ENCODE data around the gene XPC. TPM values are rescaled to one million over a fixed set of nuclear protein-coding genes. Genes with fewer than 3 reads are reported as not detected.

Gene XPC
- total and polyA plus RNA-seq, 2 of the 8 experiments (the other 6 are each of a cell fraction or from before 2014, with no cell fraction given), result 8.8 to 27.3 TPM

GRCh38 chr3:14129296-14129695, 49.1 kb downstream of the XPC start:
- CTCF ChIA-PET (ENCODE audit: partially characterized antibody), result interaction anchor here (1.0 kb wide), 1 partner anchor 13 kb away, joined by 3 read pairs; no protein-coding TSS in a partner anchor
- 96% methylated on average over 6 of the region's 6 CpGs; no CpG with 5 or more reads in 1 of the 2 experiments for WGBS, 2 experiments (ENCODE audit: extremely low coverage in 1 of 2, insufficient coverage in 1 of 2, insufficient read length in 1 of 2, insufficient replicate concordance in 2 of 2, low coverage in 1 of 2, low lambda C conversion rate in 2 of 2, missing lambda C conversion rate in 1 of 2)
- H3K79me2 ChIP-seq (ENCODE audit: control insufficient read depth in 1 of 2, insufficient read depth in 2 of 2, low read length in 2 of 2), result peaks cover 7 to 22% of the 10 kb centered on the region in 2 experiments
- no peaks in the 10 kb centered on the region for H3K27me3 ChIP-seq (replicated peaks in 1 of 4; ENCODE audit: control insufficient read depth in 3 of 4, extremely low read depth in 1 of 4, insufficient read depth in 3 of 4, low read length in 3 of 4)
- peaks cover 5% of the 10 kb centered on the region for H3K79me1 ChIP-seq (ENCODE audit: low read depth, low read length)
- H4K91ac ChIP-seq (replicated peaks; ENCODE audit: insufficient read length, low read length), result no peak overlapping the region
- H3K4me1 ChIP-seq (replicated peaks in 1 of 4; ENCODE audit: control insufficient read depth in 3 of 4, insufficient read depth in 4 of 4, low read length in 3 of 4), result peaks cover 0 to 7% (median 6%) of the 10 kb centered on the region in 4 experiments; a peak in 5 of 7 replicates
- H2BK15ac ChIP-seq (ENCODE audit: low read length), result no peak overlapping the region
- no peak overlapping the region for H4K8ac ChIP-seq (ENCODE audit: extremely low read depth, insufficient read depth, low read length)
- H2BK5ac ChIP-seq (ENCODE audit: low read depth, low read length), result no peak overlapping the region
- peaks cover 6% of the 10 kb centered on the region; the same call in 1 of the 2 replicates for H3K23me2 ChIP-seq (ENCODE audit: low read depth, low read length)
- H3K56ac ChIP-seq (replicated peaks; ENCODE audit: insufficient read length, low read depth, low read length), result no peak overlapping the region
- H3K36me3 ChIP-seq (ENCODE audit: control insufficient read depth in 2 of 4, insufficient read depth in 4 of 4, low read length in 3 of 4), result peaks cover 12 to 30% (median 21%) of the 10 kb centered on the region in 4 experiments
- H3K23ac ChIP-seq (ENCODE audit: insufficient read length), result no peak overlapping the region
- no peak overlapping the region for H2BK20ac ChIP-seq (ENCODE audit: low read length)
- no peak for TF ChIP-seq SAP30 (IDR thresholded peaks at IDR 0.05; ENCODE audit: insufficient read depth, insufficient replicate concordance, low read length)
- no peak overlapping the region for H2AK5ac ChIP-seq (ENCODE audit: low read depth, low read length)
- POLR2A ChIA-PET (ENCODE audit: partially characterized antibody), result no interaction called here
- no peak overlapping the region for H3K27ac ChIP-seq (ENCODE audit: low read depth, low read length)
- no peak overlapping the region for H3K4me3 ChIP-seq (ENCODE audit: extremely low read depth in 1 of 4, insufficient read depth in 2 of 4, low read depth in 3 of 4, low read length in 4 of 4)
- no peak for DNase-seq (ENCODE audit: low read depth in 1 of 2, low spot score in 2 of 2)
- H2BK120ac ChIP-seq (replicated peaks; ENCODE audit: low read depth, low read length), result no peak overlapping the region
- no peak overlapping the region for H3K14ac ChIP-seq (ENCODE audit: insufficient read length)
- FAIRE-seq, result no peak
- no peak overlapping the region for H3K4me2 ChIP-seq (ENCODE audit: insufficient read depth in 1 of 2, low read depth in 2 of 2, low read length in 2 of 2)
- no peak overlapping the region for H3K4ac ChIP-seq (replicated peaks; ENCODE audit: insufficient read length, low read depth, low read length)
- no peak overlapping the region for H3K9ac ChIP-seq (replicated peaks in 1 of 4; ENCODE audit: extremely low read depth in 1 of 4, low read depth in 3 of 4, low read length in 3 of 4)
- H3K9me3 ChIP-seq (ENCODE audit: insufficient read depth in 2 of 2, low read depth in 1 of 2, low read length in 1 of 2), result no peaks in the 10 kb centered on the region
- H4K20me1 ChIP-seq (replicated peaks in 1 of 2; ENCODE audit: control insufficient read depth in 1 of 2, insufficient read depth in 2 of 2, low read length in 2 of 2), result peaks cover 2 to 15% of the 10 kb centered on the region in 2 experiments
- no peak overlapping the region for H2AFZ ChIP-seq (ENCODE audit: low read length)
- H3K18ac ChIP-seq (ENCODE audit: extremely low read depth, low read length), result no peak overlapping the region
- no peak overlapping the region for H2BK12ac ChIP-seq (ENCODE audit: low read depth, low read length)
- H4K5ac ChIP-seq (ENCODE audit: insufficient read length, low read depth, low read length), result no peak overlapping the region

Data from H1 (cell line).